HAP-1 (cell line): ENCODE measurements around the gene RAD51B.

Experiments used
- DNase-seq, 2 experiments: peaks; one replicate each; pipeline ENCODE4 v3.0.0-alpha.2; 2016 to 2020; ENCODE audit warnings: low spot score in 2 of 2
- H3K27me3 ChIP-seq: fragments of 250-450 bp; sonication (Bioruptor Pico); 2 replicates; pipeline ENCODE4 v1.5.1; 2020; ENCODE audit warnings: low read depth, mild to moderate bottlenecking, moderate library complexity
- H3K36me3 ChIP-seq: fragments of 250-450 bp; sonication (Bioruptor Pico); replicated peaks from 2 replicates; pipeline ENCODE4 v1.5.1; 2020; ENCODE audit warnings: mild to moderate bottlenecking
- H3K4me1 ChIP-seq: fragments of 250-450 bp; sonication (Bioruptor Pico); 2 replicates; pipeline ENCODE4 v1.5.1; 2020; ENCODE audit warnings: mild to moderate bottlenecking
- H3K4me3 ChIP-seq: fragments of 250-450 bp; sonication (Bioruptor Pico); 2 replicates; pipeline ENCODE4 v1.5.1; 2020; ENCODE audit warnings: mild to moderate bottlenecking, moderate library complexity
- H3K9me3 ChIP-seq: fragments of 250-450 bp; sonication (Bioruptor Pico); 2 replicates; pipeline ENCODE4 v1.5.1; 2020; ENCODE audit warnings: mild to moderate bottlenecking, moderate library complexity
- in situ Hi-C: fragments of 300-500 bp; cut with MboI; formaldehyde crosslinking; loops from 3 replicates; pipeline ENCODE4 v1.14.3; 2020; ENCODE audit warnings: low sequenced_read_pairs, inconsistent platforms, mixed read lengths

Gene RAD51B

GRCh38 chr14:68230950-68231717, 411.6 kb downstream of the RAD51B start:
- DNase-seq: peak; percentile 69 to 89
- Histone ChIP-seq H3K4me1 (peaks cover 17% of the 10 kb centered on the region), H3K36me3 (no peaks in the 10 kb centered on the region), H3K4me3 (no peak overlapping the region), H3K9me3 (no peaks in the 10 kb centered on the region), H3K27me3 (no peaks in the 10 kb centered on the region)
- in situ Hi-C loops: no loop called here

DNA sequence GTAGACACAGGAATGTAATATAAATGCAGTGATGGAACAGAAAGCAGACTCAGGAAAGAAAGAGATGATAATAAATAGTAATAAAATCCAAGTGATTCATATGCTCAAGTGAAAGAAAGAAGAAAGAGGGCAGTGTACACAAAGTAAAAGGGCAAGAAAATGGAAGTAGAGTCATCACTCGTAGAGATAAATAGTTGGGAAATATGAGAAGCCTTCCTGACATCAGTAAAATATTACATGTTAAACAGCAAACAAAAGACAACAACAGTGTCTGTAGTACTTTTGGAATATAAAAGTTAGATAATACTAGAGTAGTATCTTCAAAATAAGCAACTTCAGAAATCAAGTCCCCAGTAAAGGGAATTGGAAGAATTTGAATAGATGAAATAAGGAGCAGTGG, 412.3 kb downstream of the RAD51B start:
- DNase-seq: no peak
- Histone ChIP-seq H3K4me3 (no peak overlapping the region), H3K27me3 (no peaks in the 10 kb centered on the region), H3K36me3 (no peaks in the 10 kb centered on the region), H3K9me3 (no peaks in the 10 kb centered on the region), H3K4me1 (peaks cover 17% of the 10 kb centered on the region)
- in situ Hi-C loops: no loop called here

- Histone ChIP-seq H3K4me3 (no peak overlapping the region), H3K36me3 (no peaks in the 10 kb centered on the region), H3K27me3 (no peaks in the 10 kb centered on the region), H3K9me3 (no peaks in the 10 kb centered on the region), H3K4me1 (peaks cover 17% of the 10 kb centered on the region)
- in situ Hi-C loops: no loop called here
- no peak for DNase-seq
Measured at GRCh38 chr14:68232300-68233055, 412.9 kb downstream of the RAD51B start.

GRCh38 chr14:68233101-68233784, 413.7 kb downstream of the RAD51B start:
- Histone ChIP-seq H3K27me3 (no peaks in the 10 kb centered on the region), H3K9me3 (no peaks in the 10 kb centered on the region), H3K36me3 (no peaks in the 10 kb centered on the region), H3K4me3 (no peak overlapping the region), H3K4me1 (peaks cover 17% of the 10 kb centered on the region)
- DNase-seq: no peak
- in situ Hi-C loops: no loop called here

DNA sequence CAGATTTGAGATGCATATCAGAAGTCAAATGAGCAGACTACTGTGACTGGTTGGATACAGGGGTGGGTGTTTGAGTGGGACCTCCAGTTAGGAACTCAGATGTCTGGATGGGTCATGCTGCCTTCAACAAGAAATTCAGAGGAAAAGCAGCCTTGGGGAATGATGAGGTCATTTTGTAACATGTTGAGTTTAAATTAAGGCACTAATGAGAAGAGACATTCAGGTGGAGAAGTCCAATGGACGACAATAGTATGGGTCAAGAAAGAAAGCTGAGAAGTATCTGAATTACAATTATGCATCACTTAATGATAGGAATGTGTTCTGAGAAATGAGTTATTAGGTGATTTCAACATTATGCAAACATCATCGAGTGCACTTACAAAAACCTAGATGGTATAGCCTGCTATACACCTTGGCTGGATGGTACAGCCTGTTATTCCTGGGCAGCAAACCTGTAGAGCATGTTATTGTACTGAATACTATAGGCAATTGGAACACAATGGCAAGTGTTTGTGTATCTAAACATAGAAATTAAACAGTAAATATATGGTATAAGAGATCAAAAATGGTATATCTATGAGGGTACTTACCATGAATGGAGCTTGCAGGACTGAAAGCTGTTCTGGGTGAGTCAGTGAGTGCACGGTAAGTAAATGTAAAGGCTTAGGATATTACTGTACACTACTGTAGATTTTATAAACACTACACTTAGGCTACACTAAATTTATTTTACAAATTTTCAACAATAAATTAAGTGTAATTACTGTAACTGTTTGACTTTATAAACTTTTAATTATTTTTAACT, 414.7 kb downstream of the RAD51B start:
- Histone ChIP-seq H3K27me3 (no peaks in the 10 kb centered on the region), H3K9me3 (no peaks in the 10 kb centered on the region), H3K4me3 (no peak overlapping the region), H3K36me3 (no peaks in the 10 kb centered on the region), H3K4me1 (peaks cover 17% of the 10 kb centered on the region)
- DNase-seq: no peak
- in situ Hi-C loops: no loop called here

DNA sequence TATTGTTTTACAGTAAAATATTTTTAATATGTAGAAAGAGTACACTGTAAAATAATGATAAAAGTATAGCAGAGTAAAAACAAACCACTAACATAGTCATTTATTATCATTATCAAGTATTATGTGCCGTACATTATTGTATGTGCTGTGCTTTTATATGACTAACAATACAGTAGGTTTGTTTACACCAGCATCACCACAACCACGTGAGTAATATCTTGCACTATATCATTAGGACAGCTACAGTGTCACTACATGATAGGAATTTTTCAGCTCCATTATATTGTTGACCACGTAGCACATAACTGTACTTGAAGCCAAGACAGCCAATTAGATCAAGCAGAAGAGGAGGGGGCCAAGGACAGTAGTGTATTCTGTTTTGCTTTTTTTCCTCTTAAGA, 415.4 kb downstream of the RAD51B start:
- H3K4me1 ChIP-seq: peaks cover 17% of the 10 kb centered on the region

GRCh38 chr14:68236582-68237458, 417.2 kb downstream of the RAD51B start:
- Histone ChIP-seq H3K4me3 (no peak overlapping the region), H3K4me1 (peaks cover 2% of the 10 kb centered on the region), H3K9me3 (no peaks in the 10 kb centered on the region), H3K36me3 (no peaks in the 10 kb centered on the region), H3K27me3 (no peaks in the 10 kb centered on the region)
- in situ Hi-C loops: no loop called here
- DNase-seq: no peak

More for the DNA sequence above, 415.4 kb downstream of the RAD51B start:
- no peaks in the 10 kb centered on the region for H3K9me3 ChIP-seq
- in situ Hi-C loops: no loop called here
- DNase-seq: no peak
- H3K4me3 ChIP-seq: no peak overlapping the region
- H3K36me3 ChIP-seq: no peaks in the 10 kb centered on the region
- H3K27me3 ChIP-seq: no peaks in the 10 kb centered on the region

DNA sequence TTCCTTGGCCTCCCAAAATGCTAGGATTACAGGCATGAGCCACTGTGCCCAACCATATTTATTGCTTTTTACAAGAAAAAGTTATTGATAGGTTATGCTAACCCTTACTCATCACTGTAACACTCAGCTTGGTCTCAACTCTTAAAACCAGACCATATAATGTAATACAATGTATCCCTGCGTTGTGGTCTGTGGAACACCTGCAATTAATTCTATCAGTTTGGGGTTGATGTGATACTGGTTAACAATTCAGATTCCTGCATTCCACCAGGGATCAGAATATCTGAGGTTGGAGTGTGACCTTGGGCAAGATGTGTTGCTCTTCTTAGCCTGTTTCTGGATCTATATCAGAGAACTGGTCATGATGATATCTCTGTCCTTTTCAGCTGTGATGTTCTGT, 419.0 kb downstream of the RAD51B start:
- H3K4me3 ChIP-seq: no peak overlapping the region
- no peaks in the 10 kb centered on the region for H3K27me3 ChIP-seq
- H3K36me3 ChIP-seq: no peaks in the 10 kb centered on the region
- H3K4me1 ChIP-seq: peaks cover 7% of the 10 kb centered on the region
- in situ Hi-C loops: no loop called here
- DNase-seq: no peak
- no peaks in the 10 kb centered on the region for H3K9me3 ChIP-seq

DNA sequence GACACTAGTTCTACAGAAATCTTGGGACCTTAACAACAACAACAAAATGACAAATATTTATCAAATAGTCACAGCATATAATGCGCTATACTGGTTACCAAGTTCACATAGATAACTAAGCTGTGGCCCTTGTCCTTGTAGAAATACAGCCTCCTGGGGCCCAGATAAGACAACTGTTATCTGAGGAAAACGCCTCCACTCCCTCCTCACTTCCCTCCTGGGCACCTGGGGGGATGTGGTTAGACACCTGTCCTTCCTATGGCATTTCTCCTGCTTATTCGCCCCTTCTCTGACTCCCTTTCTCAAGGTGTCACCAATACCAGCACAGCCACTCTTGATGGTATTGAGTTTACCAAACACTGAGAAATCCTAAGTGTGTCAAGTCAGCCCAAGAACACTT, 419.4 kb downstream of the RAD51B start:
- no peak for DNase-seq
- Histone ChIP-seq H3K36me3 (no peaks in the 10 kb centered on the region), H3K4me1 (peaks cover 11% of the 10 kb centered on the region), H3K9me3 (no peaks in the 10 kb centered on the region), H3K4me3 (no peak overlapping the region), H3K27me3 (no peaks in the 10 kb centered on the region)
- in situ Hi-C loops: no loop called here

DNA sequence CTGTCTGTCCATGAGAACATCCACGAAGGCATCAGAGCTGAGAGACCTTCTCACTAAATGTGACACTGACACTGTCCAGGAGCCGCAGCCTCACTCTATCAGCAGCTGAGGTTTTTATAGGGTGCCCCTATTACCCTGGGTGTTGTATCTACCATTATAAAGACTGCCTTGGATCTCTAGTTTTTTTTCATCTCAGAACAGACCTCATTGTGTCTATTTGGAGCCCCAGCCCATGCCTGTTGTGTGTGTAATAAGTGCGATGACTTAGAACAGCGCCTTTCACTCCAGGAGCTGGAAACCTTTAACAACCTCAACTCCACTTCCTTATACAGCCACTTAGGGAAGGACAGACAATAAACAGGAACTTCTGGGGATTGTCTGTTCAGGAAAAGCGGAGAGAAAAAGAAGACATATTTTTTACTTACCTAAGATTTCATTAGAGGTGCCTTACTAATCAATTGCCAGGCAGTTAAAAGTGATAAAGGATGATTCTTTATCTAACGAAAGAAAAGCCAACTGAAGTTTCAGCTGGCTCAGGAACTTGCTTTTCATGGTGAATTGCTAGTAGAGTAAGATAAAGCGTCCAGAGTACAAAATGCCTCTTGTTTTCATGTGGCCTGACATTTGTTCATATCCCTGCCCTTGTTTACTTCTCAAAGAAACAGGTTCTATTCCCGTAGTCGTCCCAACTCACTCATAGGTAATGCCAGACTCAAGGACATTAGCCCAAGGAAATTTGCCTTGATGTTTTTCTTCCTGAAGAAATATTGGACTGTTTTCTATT, 420.6 kb downstream of the RAD51B start:
- no peak for DNase-seq
- no peaks in the 10 kb centered on the region for H3K9me3 ChIP-seq
- H3K4me1 ChIP-seq: peaks cover 24% of the 10 kb centered on the region
- in situ Hi-C loops: loop anchor here (10.0 kb wide), 2 partner anchors 295 to 575 kb away; no protein-coding TSS in a partner anchor
- no peak overlapping the region for H3K4me3 ChIP-seq
- H3K27me3 ChIP-seq: no peaks in the 10 kb centered on the region
- no peaks in the 10 kb centered on the region for H3K36me3 ChIP-seq

DNA sequence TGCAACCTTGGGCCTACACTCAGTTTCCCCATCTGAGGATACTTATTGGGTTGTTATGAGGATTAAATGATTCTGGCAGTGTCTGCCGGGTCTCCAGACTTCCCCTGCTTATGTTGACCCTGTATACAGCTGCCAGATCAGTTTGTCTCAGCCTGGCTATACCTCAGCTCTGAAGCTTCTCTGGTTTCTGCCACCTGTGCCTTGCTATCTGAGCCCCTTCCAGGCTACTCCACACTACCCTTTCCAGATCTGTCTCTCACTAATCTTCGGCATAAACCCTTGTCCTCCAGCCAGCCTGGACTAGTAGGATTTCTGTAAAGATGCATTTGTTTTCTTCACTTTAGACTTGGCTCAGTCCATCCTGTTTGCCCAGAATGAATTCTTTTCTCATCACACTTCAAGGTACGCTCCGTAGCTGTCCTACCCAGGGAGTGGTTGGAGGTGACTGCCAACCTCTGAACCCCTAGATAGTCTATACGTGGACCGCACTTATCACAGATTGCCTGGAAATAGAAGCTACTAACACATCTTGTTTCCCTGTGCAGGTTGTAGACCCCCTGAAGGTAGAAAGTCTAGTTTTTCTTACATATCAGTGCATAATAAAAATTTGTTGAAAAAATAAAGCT, 422.4 kb downstream of the RAD51B start:
- Histone ChIP-seq H3K4me3 (no peak overlapping the region), H3K4me1 (peaks cover 38% of the 10 kb centered on the region), H3K36me3 (no peaks in the 10 kb centered on the region), H3K9me3 (no peaks in the 10 kb centered on the region), H3K27me3 (no peaks in the 10 kb centered on the region)
- no peak for DNase-seq
- in situ Hi-C loops: loop anchor here (10.0 kb wide), 2 partner anchors 297 to 573 kb away; no protein-coding TSS in a partner anchor
